Activated CD4-positive, CD25-positive, alpha-beta regulatory T cell treated with anti-CD3 and anti-CD28 coated beads, Interleukin-2, amount 50 U/mL, for 16 hours (primary cell): ENCODE results near the gene PRR35.

Source experiments
- DNase-seq: peaks from one replicate; pipeline ENCODE4 v3.0.0-alpha.2; 2020; ENCODE audit warnings: low read depth, low spot score

Gene PRR35

GRCh38 chr16:564690-565418, 4.7 kb downstream of the PRR35 start:
- DNase-seq = no peak

- DNase-seq = no peak
These were observed 5.5 kb downstream of the PRR35 start for GRCh38 chr16:565419-566330.

GRCh38 chr16:566475-567372, 6.5 kb downstream of the PRR35 start, which contains the start of gene NHLRC4:
NHLRC4 (plus strand) TSS chr16:567005; CDS start chr16:568048, 1,043 bp downstream.
- DNase-seq = no peak

- DNase-seq = no peak
These were observed 7.4 kb downstream of the PRR35 start for GRCh38 chr16:567373-568256.

GRCh38 chr16:568401-569258, 8.4 kb downstream of the PRR35 start:
- DNase-seq = no peak

- peak; percentile 23 for DNase-seq
These were observed 9.5 kb downstream of the PRR35 start, which contains the start of gene PIGQ for GRCh38 chr16:569445-570254. PIGQ (plus strand) TSS chr16:569968; CDS start chr16:574075, 4,107 bp downstream.

- no peak for DNase-seq
These were observed 12.9 kb downstream of the PRR35 start for GRCh38 chr16:572865-573650.

- DNase-seq = no peak
These were observed 14.0 kb downstream of the PRR35 start for GRCh38 chr16:574021-574760.

GRCh38 chr16:575354-576196, 15.4 kb downstream of the PRR35 start:
- DNase-seq = no peak

GRCh38 chr16:576197-576822, 16.1 kb downstream of the PRR35 start:
- no peak for DNase-seq

- no peak for DNase-seq
These were observed 16.6 kb downstream of the PRR35 start for GRCh38 chr16:576823-577201.

- DNase-seq = no peak
These were observed 17.6 kb downstream of the PRR35 start for GRCh38 chr16:577796-578195.

- DNase-seq = no peak
These were observed 18.2 kb downstream of the PRR35 start for GRCh38 chr16:578232-578869.

GRCh38 chr16:578870-579405, 18.7 kb downstream of the PRR35 start:
- DNase-seq = no peak
